A549 (cell line): ENCODE results near the gene CCDC54.

Experiments used
- CEBPB ChIP-seq, 2 experiments: fragments of >200 bp in 1 of 2; sonication (Bioruptor Twin) in 1 of 2; formaldehyde crosslinking in 1 of 2; IDR thresholded peaks; 2 replicates each; pipeline ENCODE4 v1.6.1; 2012 to 2016
- FOSB ChIP-seq: fragments of 250-450 bp; sonication (Bioruptor Pico); IDR thresholded peaks from 2 replicates; pipeline ENCODE4 v1.5.0; 2020; ENCODE audit warnings: mild to moderate bottlenecking, moderate library complexity
- MAFK ChIP-seq: fragments of 450-650 bp; IDR thresholded peaks from 2 replicates; pipeline ENCODE4 v1.6.1; 2014; ENCODE audit not compliant: partially characterized antibody
- TF ChIP-seq, protein P1 (sequence below): fragments of >200 bp; sonication (Bioruptor Twin); formaldehyde crosslinking; IDR thresholded peaks from 3 replicates; pipeline ENCODE4 v1.5.1; 2016

DNA sequence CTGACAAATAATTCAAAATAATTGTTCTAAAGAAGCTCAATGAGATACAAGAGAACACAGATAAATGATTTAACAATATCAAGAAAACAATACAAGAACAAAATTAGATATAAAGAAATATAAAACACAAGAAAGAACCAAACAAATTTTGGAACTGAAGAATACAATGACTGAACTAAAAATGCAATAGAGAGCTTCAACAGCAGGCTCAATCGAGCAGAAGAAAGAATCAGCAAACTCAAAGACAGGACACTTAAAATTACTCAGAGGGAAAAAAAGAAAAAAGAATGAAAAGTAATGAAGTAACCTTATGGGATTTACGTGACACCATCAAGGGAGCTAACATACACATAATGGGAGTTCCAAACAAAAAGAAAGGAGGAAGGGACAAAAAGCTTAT, 32.1 kb downstream of the CCDC54 start:
- TF ChIP-seq, protein P1, sequence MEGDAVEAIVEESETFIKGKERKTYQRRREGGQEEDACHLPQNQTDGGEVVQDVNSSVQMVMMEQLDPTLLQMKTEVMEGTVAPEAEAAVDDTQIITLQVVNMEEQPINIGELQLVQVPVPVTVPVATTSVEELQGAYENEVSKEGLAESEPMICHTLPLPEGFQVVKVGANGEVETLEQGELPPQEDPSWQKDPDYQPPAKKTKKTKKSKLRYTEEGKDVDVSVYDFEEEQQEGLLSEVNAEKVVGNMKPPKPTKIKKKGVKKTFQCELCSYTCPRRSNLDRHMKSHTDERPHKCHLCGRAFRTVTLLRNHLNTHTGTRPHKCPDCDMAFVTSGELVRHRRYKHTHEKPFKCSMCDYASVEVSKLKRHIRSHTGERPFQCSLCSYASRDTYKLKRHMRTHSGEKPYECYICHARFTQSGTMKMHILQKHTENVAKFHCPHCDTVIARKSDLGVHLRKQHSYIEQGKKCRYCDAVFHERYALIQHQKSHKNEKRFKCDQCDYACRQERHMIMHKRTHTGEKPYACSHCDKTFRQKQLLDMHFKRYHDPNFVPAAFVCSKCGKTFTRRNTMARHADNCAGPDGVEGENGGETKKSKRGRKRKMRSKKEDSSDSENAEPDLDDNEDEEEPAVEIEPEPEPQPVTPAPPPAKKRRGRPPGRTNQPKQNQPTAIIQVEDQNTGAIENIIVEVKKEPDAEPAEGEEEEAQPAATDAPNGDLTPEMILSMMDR = no peak
- TF ChIP-seq MAFK (no peak), FOSB (no peak), CEBPB (IDR thresholded peaks at IDR 0.05) (no peak)
